ENCODE data around the gene ZNF837. TPM values are rescaled to one million over a fixed set of nuclear protein-coding genes. Genes with fewer than 3 reads are reported as not detected.

ZNF837 gene
- total and polyA plus RNA-seq, 2 donors (not counting 1 experiment from before 2014, with no cell fraction given): 4.2 to 4.9 TPM

GRCh38 chr19:58416604-58417003 is 35.8 kb upstream of the ZNF837 start:
- H3K79me2 ChIP-seq (ENCODE audit: control insufficient read depth, insufficient read depth, low read length): no peaks in the 10 kb centered on the region
- no peaks in the 10 kb centered on the region for H3K27me3 Mint-ChIP-seq

More at GRCh38 chr19:58416604-58417003, 35.8 kb upstream of the ZNF837 start:
- Histone ChIP-seq H3K27ac (ENCODE audit: low read length in 2 of 2) (no peak overlapping the region), H2AFZ (ENCODE audit: insufficient read depth, low read depth, low read length, poor library complexity, severe bottlenecking) (no peak overlapping the region), H3K4me3 (ENCODE audit: control extremely low read depth in 1 of 5, extremely low read depth in 1 of 5, insufficient read depth in 1 of 5, low read depth in 2 of 5, low read length in 4 of 5) (no peak overlapping the region), H4K20me1 (ENCODE audit: control insufficient read depth, insufficient read depth, low read length, poor library complexity, severe bottlenecking) (no peaks in the 10 kb centered on the region), H3K36me3 (replicated peaks in 1 of 2; ENCODE audit: control extremely low read depth in 1 of 2, control insufficient read depth in 1 of 2, extremely low read depth in 1 of 2, insufficient read depth in 2 of 2, low read length in 1 of 2) (peaks cover 4 to 24% of the 10 kb centered on the region in 2 experiments), H3K9me3 (ENCODE audit: control extremely low read depth in 1 of 3, control insufficient read depth in 2 of 3, insufficient read depth in 1 of 3, low read length in 2 of 3) (peaks cover 0 to 9% (median 0%) of the 10 kb centered on the region in 3 donors), H3K9ac (ENCODE audit: low read length) (no peak overlapping the region), H3K27me3 (replicated peaks in 1 of 4; ENCODE audit: control extremely low read depth in 1 of 4, control insufficient read depth in 3 of 4, insufficient read depth in 4 of 4, low read length in 3 of 4) (no peaks in the 10 kb centered on the region), H3K4me1 (ENCODE audit: control insufficient read depth in 2 of 2, insufficient read depth in 2 of 2, low read length in 2 of 2) (no peaks in the 10 kb centered on the region), H3K4me2 (replicated peaks; ENCODE audit: low read depth, low read length, poor library complexity, severe bottlenecking) (no peak overlapping the region)
- POLR2A ChIA-PET: no interaction called here
- DNase-seq (no peak), ATAC-seq (ENCODE audit: low read depth) (no peak)
- intact Hi-C loops (cut with micrococcal nuclease): no loop called here
- TF ChIP-seq CTCF (IDR thresholded peaks at IDR 0.05): no peak
- no peak for TF ChIP-seq EZH2 (IDR thresholded peaks at IDR 0.05; ENCODE audit: borderline replicate concordance, insufficient read depth, low read depth, low read length, poor library complexity, severe bottlenecking)
- CTCF ChIA-PET: no interaction called here
- WGBS (ENCODE audit: insufficient coverage): 97% methylated on average over 5 of the region's 5 CpGs
- Mint-ChIP-seq H3K9me3 (ENCODE audit: insufficient read depth) (no peaks in the 10 kb centered on the region), H3K4me1 (no peaks in the 10 kb centered on the region), H3K4me3 (no peak overlapping the region), H3K27ac (no peak overlapping the region)
